Embryonic facial prominence (tissue), 1 donor: ENCODE measurements around the gene TLE6.
"Not testable (repeated sequence)": the region's sequence is repeated elsewhere in the genome, so short reads cannot be mapped to it uniquely, and the experiment has no call there.

Experiments used
- DNase-seq: peaks from one replicate; pipeline ENCODE4 v3.0.0-alpha.2; 2016; ENCODE audit errors: extremely low spot score

Gene TLE6

DNA sequence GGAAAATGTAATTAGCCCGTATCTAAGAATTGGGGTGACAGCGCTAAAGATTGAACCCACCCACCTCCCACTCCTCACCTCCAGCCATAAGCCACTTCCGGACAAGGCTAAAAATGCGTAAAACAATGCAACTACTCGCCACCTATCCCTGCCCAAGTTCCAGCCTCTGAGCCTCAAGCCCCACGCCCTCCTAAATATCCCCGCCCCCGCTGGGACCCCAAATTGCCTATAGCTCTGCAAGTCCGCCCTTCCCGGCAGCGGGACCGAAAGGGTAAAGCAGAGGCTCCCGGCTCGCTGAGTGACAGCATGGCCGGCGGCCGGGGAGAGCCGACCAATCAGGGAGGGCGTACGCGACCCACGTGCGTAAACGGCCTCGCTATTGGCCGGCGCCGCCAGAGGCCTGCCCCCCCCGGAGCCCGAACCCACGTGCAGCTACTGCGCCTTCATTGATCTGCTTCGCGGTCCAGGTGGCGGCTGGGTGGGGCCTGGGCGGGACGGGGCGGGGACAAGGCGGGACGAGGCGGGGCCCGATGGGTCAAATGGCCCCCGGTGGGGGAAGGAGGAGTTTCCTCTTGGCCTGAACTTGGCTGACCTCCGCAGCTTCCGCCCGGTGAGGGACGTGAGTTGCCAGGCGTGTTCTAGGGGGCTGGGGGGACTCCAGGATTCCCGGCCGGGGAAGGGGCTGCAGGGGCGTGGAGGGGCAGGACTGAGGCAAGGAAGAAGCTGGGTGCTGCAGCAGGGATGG, at the start of gene TLE6:
TLE6 (plus strand) TSS at position 564 of the 745 bp plus-strand sequence. CDS start 670 bp downstream, outside the sequence.
- DNase-seq: peak; percentile 83

- no peak for DNase-seq
Measured at GRCh38 chr19:2933490-2933910, 43.9 kb upstream of the TLE6 start.

- DNase-seq: not testable (repeated sequence)
Measured at GRCh38 chr19:2935863-2936262, 41.5 kb upstream of the TLE6 start.

DNA sequence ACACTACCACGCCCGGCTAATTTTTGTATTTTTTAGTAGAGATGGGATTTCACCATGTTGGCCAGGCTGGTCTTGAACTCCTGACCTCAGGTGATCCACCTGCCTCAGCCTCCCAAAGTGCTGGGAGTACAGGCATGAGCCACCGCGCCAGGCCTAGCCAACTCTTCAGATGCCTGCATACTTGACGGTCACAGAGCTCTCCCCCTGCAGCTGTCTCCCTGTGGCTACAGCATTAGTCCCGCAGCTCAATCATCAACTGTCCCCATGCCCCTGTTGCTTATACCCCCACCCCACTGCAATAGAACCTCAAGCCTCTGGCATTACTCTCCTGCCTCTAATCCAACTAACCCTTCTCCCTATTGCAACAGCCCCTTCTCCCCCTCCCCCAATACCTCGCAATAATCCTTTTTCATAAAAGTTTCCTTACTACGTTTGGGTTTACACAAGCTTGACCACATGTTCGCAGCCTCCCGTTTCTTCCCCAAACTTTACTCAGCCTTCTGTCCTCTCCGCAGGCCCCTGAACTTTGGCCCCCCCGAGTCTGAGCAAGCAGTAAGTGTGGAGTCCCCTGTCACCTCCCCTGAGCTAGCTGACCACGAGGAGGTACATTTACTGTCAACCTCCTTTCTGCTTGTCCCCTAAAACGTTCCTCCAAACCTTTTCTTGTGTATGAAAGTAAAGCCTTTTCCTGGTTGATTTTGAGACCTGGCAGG, 34.3 kb upstream of the TLE6 start:
- DNase-seq: no peak

DNA sequence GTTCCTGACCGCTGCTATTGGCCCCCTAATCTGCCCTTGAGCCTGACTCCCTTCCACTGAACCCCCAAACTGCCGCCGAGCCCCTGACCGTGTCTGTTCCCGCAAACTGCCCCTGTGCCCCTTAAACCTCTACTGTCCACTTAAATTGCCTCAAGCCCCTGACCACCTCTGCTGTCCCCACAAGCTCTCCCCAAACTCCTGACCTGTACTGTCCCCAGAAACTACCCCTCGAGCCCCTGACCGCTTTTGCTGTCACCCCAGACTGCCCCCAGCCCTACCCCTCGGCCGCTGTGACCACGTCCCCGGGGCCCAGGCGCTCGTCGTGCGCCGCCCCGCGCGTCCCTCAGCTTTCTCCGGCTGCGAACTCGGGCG, 33.0 kb upstream of the TLE6 start:
- DNase-seq: no peak

GRCh38 chr19:2944775-2945574, 32.4 kb upstream of the TLE6 start, which contains the start of gene ZNF77:
Gene ZNF77 (minus strand): TSS chr19:2944971. CDS start chr19:2944840, 131 bp downstream.
- peak; percentile 98 for DNase-seq

- DNase-seq: no peak
Measured at GRCh38 chr19:2945575-2946184, 31.7 kb upstream of the TLE6 start.

- DNase-seq: no peak
Measured at GRCh38 chr19:2949939-2950285, 27.5 kb upstream of the TLE6 start.

DNA sequence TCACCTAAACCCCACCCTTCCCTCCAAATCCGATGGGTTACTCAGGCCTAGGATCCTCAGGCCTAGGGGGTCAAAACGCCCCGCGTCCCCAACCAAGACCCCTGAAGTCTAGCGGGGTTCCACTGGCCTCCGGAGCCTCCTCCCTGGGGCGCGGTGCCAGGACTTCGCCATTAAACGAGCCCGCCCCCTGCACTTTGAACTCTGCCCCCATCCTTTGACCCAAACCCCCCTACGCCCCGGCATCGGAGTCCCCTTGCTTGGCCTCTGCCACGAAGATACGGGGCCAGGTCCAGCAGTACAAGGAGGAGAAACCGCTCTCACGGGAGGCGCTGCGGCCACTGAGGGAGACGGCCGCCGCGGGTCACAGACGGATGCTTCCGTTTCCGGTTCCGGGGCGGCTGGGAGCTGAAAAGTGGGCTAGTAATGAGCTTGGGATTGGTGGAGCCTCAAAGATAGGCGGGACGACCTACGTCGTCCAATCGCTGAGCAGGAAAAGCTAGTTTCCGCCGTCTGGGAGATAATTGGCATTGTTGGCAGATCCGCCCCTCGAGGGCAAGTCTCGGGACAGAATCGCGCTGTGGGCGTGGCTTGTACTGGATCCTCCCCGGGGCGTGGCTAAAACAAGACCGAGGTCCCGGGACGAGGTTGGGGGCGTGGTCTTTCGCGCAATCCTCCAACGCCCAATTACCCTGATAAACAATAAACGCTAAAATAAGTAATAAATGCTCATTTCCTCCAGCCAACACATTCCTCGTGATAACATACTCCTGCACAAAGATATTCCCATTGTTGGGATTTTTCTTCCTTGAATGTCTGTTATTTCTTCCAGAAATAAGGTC, 26.9 kb upstream of the TLE6 start:
- peak; percentile 98 for DNase-seq

- no peak for DNase-seq
Measured at GRCh38 chr19:2952953-2953481, 24.3 kb upstream of the TLE6 start.

- no peak for DNase-seq
Measured at GRCh38 chr19:2957160-2957559, 20.2 kb upstream of the TLE6 start.

- DNase-seq: no peak
Measured at GRCh38 chr19:2960120-2960519, 17.2 kb upstream of the TLE6 start.

DNA sequence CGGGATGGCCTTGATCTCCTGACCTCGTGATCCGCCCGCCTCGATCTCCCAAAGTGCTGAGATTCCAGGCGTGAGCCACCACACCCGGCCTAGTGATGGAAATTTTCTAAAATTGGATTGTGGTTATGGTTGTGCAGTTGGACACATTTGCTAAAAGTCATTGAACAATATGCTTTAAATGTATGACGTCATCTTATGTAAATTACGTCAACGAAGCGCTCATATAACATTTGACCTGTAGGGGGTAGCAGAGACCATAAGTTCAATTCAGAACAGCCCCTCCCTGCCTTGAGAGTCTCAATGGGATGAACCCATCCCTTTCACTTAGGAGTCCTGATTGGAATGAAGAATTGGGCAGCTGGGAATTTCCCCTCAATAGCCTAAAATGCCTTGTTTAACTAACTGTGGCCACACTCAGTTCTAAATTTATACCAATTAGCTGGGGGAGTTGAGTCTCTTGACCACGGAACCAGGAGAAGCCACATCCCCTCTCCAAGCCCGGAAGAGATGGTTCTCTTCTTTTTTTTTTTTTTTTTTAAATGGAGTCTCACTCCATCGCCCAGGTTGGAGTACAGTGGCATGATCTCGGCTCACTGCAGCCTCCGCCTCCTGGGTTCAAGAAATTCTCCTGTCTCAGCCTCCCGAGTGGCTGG, 15.2 kb upstream of the TLE6 start:
- peak; percentile 89 for DNase-seq

- no peak for DNase-seq
Measured at GRCh38 chr19:2963122-2963521, 14.2 kb upstream of the TLE6 start.

- not testable (repeated sequence) for DNase-seq
Measured at GRCh38 chr19:2963631-2964030, 13.7 kb upstream of the TLE6 start.

- DNase-seq: no peak
Measured at GRCh38 chr19:2964874-2965273, 12.5 kb upstream of the TLE6 start.

DNA sequence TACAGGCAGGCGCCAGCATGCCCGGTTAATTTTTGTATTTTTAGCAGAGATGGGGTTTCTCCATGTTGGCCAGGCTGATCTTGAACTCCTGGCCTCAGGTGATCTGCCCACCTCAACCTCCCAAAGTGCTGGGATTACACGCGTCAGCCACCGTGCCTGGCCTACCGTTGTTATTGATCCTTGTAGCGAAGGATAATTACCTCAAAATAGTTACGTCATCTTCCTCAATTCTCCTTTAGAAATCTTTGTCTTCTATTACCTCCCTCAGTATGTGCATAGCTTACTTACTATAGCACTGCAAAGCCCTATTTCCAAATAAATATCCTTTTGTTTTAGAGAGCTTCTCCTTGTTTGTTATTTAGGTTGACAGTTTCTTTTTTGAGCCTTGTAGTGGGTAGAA, 9.4 kb upstream of the TLE6 start:
- DNase-seq: no peak

DNA sequence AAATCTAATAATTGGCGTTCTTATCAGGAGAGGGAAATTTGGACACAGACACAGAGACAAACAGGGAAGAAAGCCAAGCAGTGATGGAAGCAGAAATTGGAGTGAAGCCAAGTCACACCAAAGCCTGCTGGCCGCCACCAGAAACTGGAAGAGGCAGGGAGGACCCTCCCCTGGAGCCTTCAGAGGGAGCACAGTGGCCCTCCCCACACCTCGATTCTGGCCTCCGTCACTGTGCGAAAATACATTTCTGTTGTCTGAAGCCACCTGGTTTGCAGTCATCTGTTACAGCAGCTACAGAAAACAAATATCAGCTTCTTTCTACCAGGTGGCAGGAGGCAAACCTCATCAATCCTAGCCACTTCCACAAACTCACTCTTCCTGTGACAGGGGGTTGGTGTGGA, 8.3 kb upstream of the TLE6 start:
- no peak for DNase-seq

GRCh38 chr19:2970201-2970835, 7.0 kb upstream of the TLE6 start:
- no peak for DNase-seq

DNA sequence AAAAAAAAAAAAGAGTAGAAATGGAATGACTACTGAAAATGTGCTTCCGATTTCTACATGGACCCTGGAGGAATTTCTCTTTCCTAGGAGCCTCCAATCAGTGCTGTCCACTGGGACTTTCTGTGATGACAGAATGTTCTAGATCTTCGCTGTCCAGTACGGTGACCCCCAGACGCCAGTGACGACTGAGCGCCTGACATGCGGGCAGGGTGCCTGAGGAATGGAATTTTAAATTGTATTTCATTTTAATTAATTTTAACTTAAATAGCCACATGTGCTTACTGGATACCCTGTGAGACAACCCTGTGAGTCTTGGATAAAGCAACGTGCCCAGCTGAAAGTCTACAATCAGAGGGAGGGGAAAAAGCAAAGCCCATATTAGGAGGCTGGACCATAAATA, 4.1 kb upstream of the TLE6 start:
- no peak for DNase-seq
